Measurements from ENCODE around the gene NDEL1.

The NDEL1 gene

GRCh38 chr17:8503807-8504206 lies 68.1 kb downstream of the NDEL1 start:
- DNase-seq = no peak
- Mint-ChIP-seq H3K9me3 (no peaks in the 10 kb centered on the region), H3K4me3 (no peak overlapping the region), H3K27ac (no peak overlapping the region), H3K36me3 (ENCODE audit: low read depth) (peaks cover 8% of the 10 kb centered on the region), H3K27me3 (no peaks in the 10 kb centered on the region), H3K4me1 (ENCODE audit: low read depth) (no peaks in the 10 kb centered on the region)

- Mint-ChIP-seq H3K9me3 (no peaks in the 10 kb centered on the region), H3K4me1 (ENCODE audit: low read depth) (no peaks in the 10 kb centered on the region), H3K27ac (no peak overlapping the region), H3K36me3 (ENCODE audit: low read depth) (peaks cover 13% of the 10 kb centered on the region), H3K4me3 (no peak overlapping the region), H3K27me3 (no peaks in the 10 kb centered on the region)
- DNase-seq = no peak
Measured at GRCh38 chr17:8504460-8505207, 69.0 kb downstream of the NDEL1 start.

- Mint-ChIP-seq H3K4me3 (no peak overlapping the region), H3K27me3 (no peaks in the 10 kb centered on the region), H3K4me1 (ENCODE audit: low read depth) (no peaks in the 10 kb centered on the region), H3K27ac (no peak overlapping the region), H3K36me3 (ENCODE audit: low read depth) (peaks cover 13% of the 10 kb centered on the region), H3K9me3 (no peaks in the 10 kb centered on the region)
- no peak for DNase-seq
Measured at GRCh38 chr17:8506145-8506544, 70.5 kb downstream of the NDEL1 start.

GRCh38 chr17:8514801-8515200 lies 79.1 kb downstream of the NDEL1 start:
- Mint-ChIP-seq H3K27me3 (no peaks in the 10 kb centered on the region), H3K4me1 (ENCODE audit: low read depth) (no peaks in the 10 kb centered on the region), H3K9me3 (no peaks in the 10 kb centered on the region), H3K27ac (no peak overlapping the region), H3K36me3 (ENCODE audit: low read depth) (peaks cover 12% of the 10 kb centered on the region), H3K4me3 (no peak overlapping the region)
- DNase-seq = no peak
